MM.1S (cell line): ENCODE results near the gene DUS2.

Experiments used
- DNase-seq: peaks from one replicate; pipeline ENCODE4 v3.0.0-alpha.2; 2015
- H2AFZ ChIP-seq: fragments of 300-600 bp; sonication (generic); 2 replicates; pipeline ENCODE4 v1.6.0; 2016; ENCODE audit warnings: antibody characterized with exemption, low read length
- H3F3A ChIP-seq: fragments of 300-600 bp; sonication (generic); 2 replicates; pipeline ENCODE4 v1.6.1; 2016; ENCODE audit warnings: mild to moderate bottlenecking, antibody characterized with exemption, low read length, moderate library complexity, mixed read lengths; ENCODE audit not compliant: insufficient read depth
- H3K27ac ChIP-seq: fragments of 300-600 bp; sonication (generic); 2 replicates; pipeline ENCODE4 v1.5.1; 2016; ENCODE audit warnings: mild to moderate bottlenecking, low read length
- H3K27me3 ChIP-seq: fragments of 300-600 bp; sonication (generic); replicated peaks from 2 replicates; pipeline ENCODE4 v1.6.0; 2016; ENCODE audit warnings: low read length; ENCODE audit not compliant: insufficient read depth
- H3K36me3 ChIP-seq: fragments of 300-600 bp; sonication (generic); replicated peaks from 2 replicates; pipeline ENCODE4 v1.6.1; 2016; ENCODE audit warnings: mild to moderate bottlenecking, low read length, mixed read lengths; ENCODE audit not compliant: insufficient read depth
- H3K4me1 ChIP-seq: fragments of 300-600 bp; sonication (generic); 2 replicates; pipeline ENCODE4 v1.6.1; 2016; ENCODE audit warnings: low read length, mixed read lengths
- H3K4me2 ChIP-seq: fragments of 300-600 bp; sonication (generic); 2 replicates; pipeline ENCODE4 v1.6.0; 2016; ENCODE audit warnings: low read depth, low read length
- H3K4me3 ChIP-seq: fragments of 300-600 bp; sonication (generic); 2 replicates; pipeline ENCODE4 v1.5.1; 2016; ENCODE audit warnings: low read length, mixed read lengths
- H3K79me2 ChIP-seq: fragments of 300-600 bp; sonication (generic); 2 replicates; pipeline ENCODE4 v1.6.1; 2016; ENCODE audit warnings: mixed run types, low read length, mixed read lengths
- H3K9ac ChIP-seq: fragments of 300-600 bp; sonication (generic); 2 replicates; pipeline ENCODE4 v1.6.1; 2016; ENCODE audit warnings: low read length, mixed read lengths
- H3K9me2 ChIP-seq: fragments of 300-600 bp; sonication (generic); replicated peaks from 2 replicates; pipeline ENCODE4 v1.6.1; 2016; ENCODE audit warnings: mild to moderate bottlenecking, low read length, mixed read lengths; ENCODE audit not compliant: insufficient read depth
- H3K9me3 ChIP-seq: fragments of 300-600 bp; sonication (generic); replicated peaks from 2 replicates; pipeline ENCODE4 v1.6.1; 2016; ENCODE audit warnings: mild to moderate bottlenecking, low read length, mixed read lengths; ENCODE audit not compliant: insufficient read depth
- H4K20me1 ChIP-seq: fragments of 300-600 bp; sonication (generic); 2 replicates; pipeline ENCODE4 v1.6.1; 2016; ENCODE audit warnings: mild to moderate bottlenecking, low read length, moderate library complexity, mixed read lengths; ENCODE audit not compliant: insufficient read depth
- CTCF ChIP-seq: fragments of 300-600 bp; sonication (generic); IDR thresholded peaks from 2 replicates; pipeline ENCODE4 v1.5.1; 2016; ENCODE audit warnings: antibody characterized with exemption, low read length, mixed read lengths
- EZH2 ChIP-seq: fragments of 300-600 bp; sonication (generic); optimal IDR thresholded peaks from 2 replicates; pipeline ENCODE3; 2017; ENCODE audit warnings: low read depth, mild to moderate bottlenecking, antibody characterized with exemption, low read length, mixed read lengths
- EZH2phosphoT487 ChIP-seq: fragments of 300-600 bp; sonication (generic); IDR thresholded peaks from 2 replicates; pipeline ENCODE4 v1.6.1; 2018; ENCODE audit warnings: antibody characterized with exemption, low read length

DUS2 gene

GRCh38 chr16:68031951-68032350 is 8.9 kb downstream of the DUS2 start:
- Histone ChIP-seq H3K9ac (no peak overlapping the region), H3K4me3 (no peak overlapping the region), H3K36me3 (no peaks in the 10 kb centered on the region), H3F3A (no peaks in the 10 kb centered on the region), H4K20me1 (no peaks in the 10 kb centered on the region), H3K4me1 (no peaks in the 10 kb centered on the region), H3K27ac (no peak overlapping the region), H3K9me2 (no peaks in the 10 kb centered on the region), H3K79me2 (0 out of 2 replicates have a peak, but pooled peaks cover 4% of the 10 kb centered on the region), H3K9me3 (no peaks in the 10 kb centered on the region), H3K4me2 (no peak overlapping the region), H2AFZ (no peak overlapping the region), H3K27me3 (no peaks in the 10 kb centered on the region)
- no peak for TF ChIP-seq EZH2
- no peak for TF ChIP-seq EZH2phosphoT487
- no peak for TF ChIP-seq CTCF
- DNase-seq: no peak

DNA sequence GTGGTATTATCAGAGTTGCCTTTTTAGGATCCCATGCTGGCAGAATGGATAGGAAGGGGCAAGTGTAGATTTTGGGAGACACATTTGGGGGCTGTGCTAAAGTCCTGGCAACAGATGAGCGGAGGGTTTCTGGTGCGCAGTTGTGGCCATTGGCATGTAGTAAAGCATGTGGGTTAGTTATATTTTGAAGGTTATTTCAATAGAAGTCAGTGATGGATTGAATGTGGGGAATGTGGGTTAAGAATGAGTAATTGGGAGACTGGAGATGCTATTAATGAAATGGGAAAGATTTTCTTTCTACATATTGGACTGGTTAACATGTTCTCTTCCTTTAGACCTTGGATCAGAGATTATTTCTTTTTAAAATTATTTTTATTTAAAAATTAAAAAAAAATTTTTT is 10.0 kb downstream of the DUS2 start:
- DNase-seq: no peak
- no peaks in the 10 kb centered on the region for H3K79me2 ChIP-seq
- no peaks in the 10 kb centered on the region for H4K20me1 ChIP-seq
- H3F3A ChIP-seq: no peaks in the 10 kb centered on the region
- no peak overlapping the region for H3K4me2 ChIP-seq
- H3K4me1 ChIP-seq: no peaks in the 10 kb centered on the region
- H3K9me3 ChIP-seq: no peaks in the 10 kb centered on the region
- H3K9me2 ChIP-seq: no peaks in the 10 kb centered on the region
- H2AFZ ChIP-seq: no peak overlapping the region
- H3K27me3 ChIP-seq: no peaks in the 10 kb centered on the region
- H3K36me3 ChIP-seq: no peaks in the 10 kb centered on the region
- H3K9ac ChIP-seq: no peak overlapping the region
- TF ChIP-seq EZH2 (no peak), EZH2phosphoT487 (no peak), CTCF (no peak)
- no peak overlapping the region for H3K4me3 ChIP-seq
- H3K27ac ChIP-seq: no peak overlapping the region

DNA sequence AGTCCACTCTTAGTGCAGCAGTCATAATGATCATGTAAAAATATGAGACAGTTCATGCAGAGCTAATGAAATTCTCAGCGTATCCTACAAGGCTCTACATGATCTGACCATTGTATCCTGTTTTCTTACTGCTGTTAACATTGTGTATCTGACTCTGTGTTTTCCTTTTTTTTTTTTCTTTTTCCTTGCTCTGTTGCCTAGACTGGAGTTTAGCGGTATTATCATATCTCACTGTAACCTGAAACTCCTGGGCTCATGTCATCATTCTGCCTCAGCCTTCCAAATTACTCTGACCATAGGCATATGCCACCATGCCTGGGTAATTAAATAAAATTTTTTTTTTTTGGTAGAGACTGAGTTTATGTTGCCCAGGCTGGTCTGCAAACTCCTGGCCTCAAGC is 12.1 kb downstream of the DUS2 start:
- Histone ChIP-seq H4K20me1 (no peaks in the 10 kb centered on the region), H3K4me1 (no peaks in the 10 kb centered on the region), H3K27ac (no peak overlapping the region), H3K4me3 (no peak overlapping the region), H3K27me3 (no peaks in the 10 kb centered on the region), H3K4me2 (no peak overlapping the region), H3K9me2 (no peaks in the 10 kb centered on the region), H3F3A (no peaks in the 10 kb centered on the region), H3K36me3 (no peaks in the 10 kb centered on the region), H3K79me2 (no peaks in the 10 kb centered on the region), H3K9me3 (no peaks in the 10 kb centered on the region), H2AFZ (no peak overlapping the region), H3K9ac (no peak overlapping the region)
- DNase-seq: no peak
- TF ChIP-seq EZH2phosphoT487 (no peak), CTCF (no peak), EZH2 (no peak)
